ENCODE measurements around the gene SEMA4D. TPM values are rescaled to one million over a fixed set of nuclear protein-coding genes. Genes with fewer than 3 reads are reported as not detected.

SEMA4D gene
- total RNA-seq, 4 donors from 2014 or later, result 7.9 to 14.1 (median 10.6) TPM

- WGBS, result 88% methylated on average over 12 of the region's 12 CpGs
- H3K27me3 ChIP-seq, result no peaks in the 10 kb centered on the region
- no peak overlapping the region for H3K27ac ChIP-seq (replicated peaks in 1 of 4)
- H3K36me3 ChIP-seq, result peaks cover 0 to 85% (median 30%) of the 10 kb centered on the region in 4 donors
- intact Hi-C loops (cut with DNase I), result no loop called here
- DNase-seq (ENCODE audit: extremely low spot score), result no peak
- H3K9me3 ChIP-seq, result no peaks in the 10 kb centered on the region
- no peak for TF ChIP-seq POLR2A (IDR thresholded peaks at IDR 0.05; ENCODE audit: low read depth)
- TF ChIP-seq POLR2AphosphoS5 (IDR thresholded peaks at IDR 0.05), result no peak
- TF ChIP-seq CTCF (IDR thresholded peaks at IDR 0.05), result no peak
- no peak for TF ChIP-seq EP300 (IDR thresholded peaks at IDR 0.05)
- H3K4me1 ChIP-seq, result no peaks in the 10 kb centered on the region
- no peak overlapping the region for H3K4me3 ChIP-seq
Observed at GRCh38 chr9:89400403-89401116, 97.4 kb downstream of the SEMA4D start.

- no peak overlapping the region for H3K4me3 ChIP-seq
- H3K4me1 ChIP-seq, result no peaks in the 10 kb centered on the region
- whole genome bisulfite sequencing, result 98% methylated on average over 5 of the region's 5 CpGs
- TF ChIP-seq POLR2AphosphoS5 (IDR thresholded peaks at IDR 0.05), result no peak
- no peak for TF ChIP-seq EP300 (IDR thresholded peaks at IDR 0.05)
- no peak for TF ChIP-seq POLR2A (IDR thresholded peaks at IDR 0.05; ENCODE audit: low read depth)
- TF ChIP-seq CTCF (IDR thresholded peaks at IDR 0.05), result no peak
- H3K27ac ChIP-seq (replicated peaks in 1 of 4), result no peak overlapping the region
- DNase-seq (ENCODE audit: extremely low spot score), result no peak
- peaks cover 3 to 87% (median 31%) of the 10 kb centered on the region in 4 donors for H3K36me3 ChIP-seq
- intact Hi-C loops (cut with DNase I), result loop anchor here (10.0 kb wide), 1 partner anchor 146 kb away; no protein-coding TSS in a partner anchor
- H3K9me3 ChIP-seq, result no peaks in the 10 kb centered on the region
- no peaks in the 10 kb centered on the region for H3K27me3 ChIP-seq
Observed at GRCh38 chr9:89398621-89399020, 99.3 kb downstream of the SEMA4D start.

- no peak for TF ChIP-seq POLR2AphosphoS5 (IDR thresholded peaks at IDR 0.05)
- no peak for TF ChIP-seq EP300 (IDR thresholded peaks at IDR 0.05)
- no peak for TF ChIP-seq POLR2A (IDR thresholded peaks at IDR 0.05; ENCODE audit: low read depth)
- TF ChIP-seq CTCF (IDR thresholded peaks at IDR 0.05), result no peak
- no peaks in the 10 kb centered on the region for H3K27me3 ChIP-seq
- no peaks in the 10 kb centered on the region for H3K4me1 ChIP-seq
- H3K9me3 ChIP-seq, result no peaks in the 10 kb centered on the region
- H3K27ac ChIP-seq (replicated peaks in 1 of 4), result no peak overlapping the region
- intact Hi-C loops (cut with DNase I), result loop anchor here (10.0 kb wide), 1 partner anchor 147 kb away; no protein-coding TSS in a partner anchor
- H3K36me3 ChIP-seq, result peaks cover 4 to 91% (median 39%) of the 10 kb centered on the region in 4 donors
- no peak for DNase-seq (ENCODE audit: extremely low spot score)
- H3K4me3 ChIP-seq, result no peak overlapping the region
- 92% methylated on average over 4 of the region's 5 CpGs for WGBS
Observed at GRCh38 chr9:89397471-89397870, 100.4 kb downstream of the SEMA4D start.

- 93% methylated on average over 10 of the region's 11 CpGs for WGBS
Observed at GRCh38 chr9:89395931-89396710, 101.8 kb downstream of the SEMA4D start.

More at GRCh38 chr9:89395931-89396710, 101.8 kb downstream of the SEMA4D start:
- Histone ChIP-seq H3K36me3 (peaks cover 7 to 93% (median 42%) of the 10 kb centered on the region in 4 donors), H3K9me3 (no peaks in the 10 kb centered on the region), H3K27ac (replicated peaks in 1 of 4) (no peak overlapping the region), H3K4me1 (no peaks in the 10 kb centered on the region), H3K27me3 (no peaks in the 10 kb centered on the region), H3K4me3 (no peak overlapping the region)
- no peak for DNase-seq (ENCODE audit: extremely low spot score)
- intact Hi-C loops (cut with DNase I), result loop anchor here (10.0 kb wide), 1 partner anchor 149 kb away; no protein-coding TSS in a partner anchor
- TF ChIP-seq CTCF (IDR thresholded peaks at IDR 0.05) (no peak), POLR2AphosphoS5 (IDR thresholded peaks at IDR 0.05) (no peak)
